Measurements from ENCODE around the gene KPNA6. TPM values are rescaled to one million over a fixed set of nuclear protein-coding genes. Genes with fewer than 3 reads are reported as not detected.

Gene KPNA6
- total RNA-seq, 1 experiment from 2014 or later, result 84.4 TPM

- DNase-seq, result no peak
- Mint-ChIP-seq H3K4me3 (ENCODE audit: low read depth, unreplicated experiment) (no peak overlapping the region), H3K27ac (ENCODE audit: unreplicated experiment) (no peak overlapping the region), H3K9me3 (ENCODE audit: low read depth, unreplicated experiment) (no peaks in the 10 kb centered on the region), H3K36me3 (ENCODE audit: insufficient read depth, unreplicated experiment) (peaks cover 83% of the 10 kb centered on the region), H3K27me3 (ENCODE audit: unreplicated experiment) (no peaks in the 10 kb centered on the region), H3K4me1 (ENCODE audit: low read depth, unreplicated experiment) (no peaks in the 10 kb centered on the region)
- intact Hi-C loops (cut with micrococcal nuclease; ENCODE audit: unreplicated experiment), result no loop called here
- TF ChIP-seq, protein P1, sequence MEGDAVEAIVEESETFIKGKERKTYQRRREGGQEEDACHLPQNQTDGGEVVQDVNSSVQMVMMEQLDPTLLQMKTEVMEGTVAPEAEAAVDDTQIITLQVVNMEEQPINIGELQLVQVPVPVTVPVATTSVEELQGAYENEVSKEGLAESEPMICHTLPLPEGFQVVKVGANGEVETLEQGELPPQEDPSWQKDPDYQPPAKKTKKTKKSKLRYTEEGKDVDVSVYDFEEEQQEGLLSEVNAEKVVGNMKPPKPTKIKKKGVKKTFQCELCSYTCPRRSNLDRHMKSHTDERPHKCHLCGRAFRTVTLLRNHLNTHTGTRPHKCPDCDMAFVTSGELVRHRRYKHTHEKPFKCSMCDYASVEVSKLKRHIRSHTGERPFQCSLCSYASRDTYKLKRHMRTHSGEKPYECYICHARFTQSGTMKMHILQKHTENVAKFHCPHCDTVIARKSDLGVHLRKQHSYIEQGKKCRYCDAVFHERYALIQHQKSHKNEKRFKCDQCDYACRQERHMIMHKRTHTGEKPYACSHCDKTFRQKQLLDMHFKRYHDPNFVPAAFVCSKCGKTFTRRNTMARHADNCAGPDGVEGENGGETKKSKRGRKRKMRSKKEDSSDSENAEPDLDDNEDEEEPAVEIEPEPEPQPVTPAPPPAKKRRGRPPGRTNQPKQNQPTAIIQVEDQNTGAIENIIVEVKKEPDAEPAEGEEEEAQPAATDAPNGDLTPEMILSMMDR (IDR thresholded peaks at IDR 0.05; ENCODE audit: unreplicated experiment), result no peak
- CTCF ChIA-PET, result interaction anchor here (0.7 kb wide), 1 partner anchor 224 kb away, joined by 3 read pairs; no protein-coding TSS in a partner anchor
- no TSS peak for BruUV-seq (replicated peaks)
These were observed 84.5 kb downstream of the KPNA6 start for GRCh38 chr1:32192220-32192948.

DNA sequence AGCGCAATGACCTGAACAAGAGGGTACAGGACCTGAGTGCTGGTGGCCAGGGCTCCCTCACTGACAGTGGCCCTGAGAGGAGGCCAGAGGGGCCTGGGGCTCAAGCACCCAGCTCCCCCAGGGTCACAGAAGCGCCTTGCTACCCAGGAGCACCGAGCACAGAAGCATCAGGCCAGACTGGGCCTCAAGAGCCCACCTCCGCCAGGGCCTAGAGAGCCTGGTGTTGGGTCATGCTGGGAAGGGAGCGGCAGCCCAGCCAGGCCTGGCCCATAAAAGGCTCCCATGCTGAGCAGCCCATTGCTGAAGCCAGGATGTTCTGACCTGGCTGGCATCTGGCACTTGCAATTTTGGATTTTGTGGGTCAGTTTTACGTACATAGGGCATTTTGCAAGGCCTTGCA lies 87.1 kb downstream of the KPNA6 start:
- TF ChIP-seq, protein P1 (IDR thresholded peaks at IDR 0.05; ENCODE audit: unreplicated experiment), result no peak
- Mint-ChIP-seq H3K27me3 (ENCODE audit: unreplicated experiment) (no peaks in the 10 kb centered on the region), H3K36me3 (ENCODE audit: insufficient read depth, unreplicated experiment) (peaks cover 81% of the 10 kb centered on the region), H3K4me1 (ENCODE audit: low read depth, unreplicated experiment) (peaks cover 2% of the 10 kb centered on the region), H3K9me3 (ENCODE audit: low read depth, unreplicated experiment) (no peaks in the 10 kb centered on the region), H3K4me3 (ENCODE audit: low read depth, unreplicated experiment) (no peak overlapping the region), H3K27ac (ENCODE audit: unreplicated experiment) (no peak overlapping the region)
- intact Hi-C loops (cut with micrococcal nuclease; ENCODE audit: unreplicated experiment), result no loop called here
- no peak for DNase-seq
- CTCF ChIA-PET, result interaction anchor here (0.7 kb wide), 1 partner anchor 15 kb away, joined by 4 read pairs; no protein-coding TSS in a partner anchor
- no TSS peak for BruUV-seq (replicated peaks)

GRCh38 chr1:32195531-32195930 lies 87.7 kb downstream of the KPNA6 start:
- H3K4me1 Mint-ChIP-seq (ENCODE audit: low read depth, unreplicated experiment), result peaks cover 7% of the 10 kb centered on the region
- no peak overlapping the region for H3K27ac Mint-ChIP-seq (ENCODE audit: unreplicated experiment)
- peaks cover 83% of the 10 kb centered on the region for H3K36me3 Mint-ChIP-seq (ENCODE audit: insufficient read depth, unreplicated experiment)
- CTCF ChIA-PET, result interaction anchor here (0.7 kb wide), 1 partner anchor 16 kb away, joined by 4 read pairs; no protein-coding TSS in a partner anchor
- no TSS peak for BruUV-seq (replicated peaks)
- no peak for DNase-seq
- TF ChIP-seq, protein P1 (IDR thresholded peaks at IDR 0.05; ENCODE audit: unreplicated experiment), result no peak
- intact Hi-C loops (cut with micrococcal nuclease; ENCODE audit: unreplicated experiment), result no loop called here
- H3K4me3 Mint-ChIP-seq (ENCODE audit: low read depth, unreplicated experiment), result no peak overlapping the region
- H3K9me3 Mint-ChIP-seq (ENCODE audit: low read depth, unreplicated experiment), result no peaks in the 10 kb centered on the region
- no peaks in the 10 kb centered on the region for H3K27me3 Mint-ChIP-seq (ENCODE audit: unreplicated experiment)

DNA sequence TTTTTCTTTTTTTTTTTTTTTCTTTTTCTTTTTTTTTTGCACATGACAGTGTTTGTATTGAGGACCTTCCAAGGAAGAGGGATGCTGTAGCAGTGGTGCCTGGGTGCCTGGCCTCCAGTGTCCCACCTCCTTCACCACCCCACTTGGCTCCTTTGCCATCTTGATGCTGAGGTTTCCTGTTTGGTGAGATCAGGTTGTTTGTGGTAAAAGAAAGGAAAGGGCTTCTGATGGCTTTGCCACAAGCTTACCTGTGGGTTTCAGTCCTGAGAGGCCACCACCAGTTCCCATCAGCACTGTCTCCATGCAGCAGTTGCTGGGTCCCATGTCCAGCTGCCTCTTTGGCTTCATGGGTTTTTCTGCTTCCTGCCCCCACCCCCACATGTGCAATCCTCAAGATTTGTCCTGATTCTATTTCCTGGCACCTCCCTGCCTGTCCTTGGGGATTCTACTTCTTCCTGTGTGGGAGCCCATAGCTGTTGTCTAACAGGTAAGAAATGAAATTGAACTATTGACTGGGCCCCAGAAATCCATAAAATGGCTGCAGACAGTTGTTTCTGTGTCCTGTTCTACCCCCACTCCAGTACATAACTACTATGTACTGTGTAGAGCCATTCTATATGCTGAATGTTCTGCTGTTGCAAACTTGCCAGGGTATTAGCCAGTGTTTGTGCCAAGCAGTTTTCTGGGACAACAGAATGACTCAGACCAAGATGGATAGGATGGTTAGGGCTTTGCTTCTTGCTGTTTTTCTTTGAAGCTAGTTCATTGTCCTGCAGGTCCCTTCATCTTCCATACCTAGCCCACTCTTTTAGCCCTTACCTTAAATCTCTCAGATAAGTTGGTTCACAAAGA lies 88.3 kb downstream of the KPNA6 start:
- intact Hi-C loops (cut with micrococcal nuclease; ENCODE audit: unreplicated experiment), result no loop called here
- BruUV-seq (replicated peaks), result TSS peak; percentile 27
- H3K4me1 Mint-ChIP-seq (ENCODE audit: low read depth, unreplicated experiment), result peaks cover 10% of the 10 kb centered on the region
- CTCF ChIA-PET, result interaction anchor here (0.7 kb wide), 1 partner anchor 16 kb away, joined by 4 read pairs; no protein-coding TSS in a partner anchor
- DNase-seq, result no peak
- peaks cover 84% of the 10 kb centered on the region for H3K36me3 Mint-ChIP-seq (ENCODE audit: insufficient read depth, unreplicated experiment)
- TF ChIP-seq, protein P1 (IDR thresholded peaks at IDR 0.05; ENCODE audit: unreplicated experiment), result no peak
- H3K4me3 Mint-ChIP-seq (ENCODE audit: low read depth, unreplicated experiment), result no peak overlapping the region
- H3K27ac Mint-ChIP-seq (ENCODE audit: unreplicated experiment), result no peak overlapping the region
- no peaks in the 10 kb centered on the region for H3K9me3 Mint-ChIP-seq (ENCODE audit: low read depth, unreplicated experiment)
- no peaks in the 10 kb centered on the region for H3K27me3 Mint-ChIP-seq (ENCODE audit: unreplicated experiment)
